CD14-positive monocyte (primary cell): ENCODE data around the gene STK33. TPM values are rescaled to one million over a fixed set of nuclear protein-coding genes. Genes with fewer than 3 reads are reported as not detected.

Source experiments
- DNase-seq, 3 donors: peaks; one replicate each; pipeline ENCODE4 v3.0.0-alpha.2; 2011 to 2022
- H2AFZ ChIP-seq: 2 replicates; pipeline ENCODE4 v1.6.0; 2012; ENCODE audit warnings: mild to moderate bottlenecking, low read depth, low read length, inconsistent platforms; ENCODE audit not compliant: insufficient read depth, poor library complexity, severe bottlenecking
- H3K27ac ChIP-seq, 2 donors: 1 replicate in 1 of 2; 2 replicates in 1 of 2; pipeline ENCODE4 v1.5.1; 2012 to 2013; ENCODE audit warnings: low read length in 2 of 2, control low read depth in 1 of 2, inconsistent platforms in 1 of 2, low read depth in 1 of 2, mild to moderate bottlenecking in 1 of 2
- H3K27me3 ChIP-seq, 2 donors: one replicate each; pipeline versions ENCODE4 v1.6.0 to v1.6.1; 2011 to 2013; ENCODE audit warnings: low read length in 2 of 2; ENCODE audit not compliant: control insufficient read depth in 2 of 2, insufficient read depth in 2 of 2
- H3K36me3 ChIP-seq, 2 donors: replicated peaks in 1 of 2; 1 replicate in 1 of 2; 2 replicates in 1 of 2; pipeline versions ENCODE4 v1.5.1 to v1.6.1; 2012 to 2013; ENCODE audit warnings: low read length in 2 of 2, control low read depth in 1 of 2, inconsistent platforms in 1 of 2, mild to moderate bottlenecking in 1 of 2; ENCODE audit not compliant: insufficient read depth in 2 of 2, control insufficient read depth in 1 of 2
- H3K4me1 ChIP-seq, 2 donors: 1 replicate in 1 of 2; 2 replicates in 1 of 2; pipeline versions ENCODE4 v1.5.1 to v1.6.1; 2012 to 2013; ENCODE audit warnings: low read length in 2 of 2, control low read depth in 1 of 2, inconsistent platforms in 1 of 2, mild to moderate bottlenecking in 1 of 2, moderate library complexity in 1 of 2; ENCODE audit not compliant: insufficient read depth in 2 of 2, control insufficient read depth in 1 of 2
- H3K4me2 ChIP-seq: replicated peaks from 2 replicates; pipeline ENCODE3; 2012; ENCODE audit warnings: low read length, moderate library complexity, mild to moderate bottlenecking; ENCODE audit not compliant: poor library complexity, severe bottlenecking; ENCODE audit errors: extremely low read depth
- H3K4me3 ChIP-seq, 3 experiments: fragments of 200-600 bp in 1 of 3; sonication (generic) in 1 of 3; replicated peaks in 1 of 3; 1 replicate in 2 of 3; 2 replicates in 1 of 3; pipeline ENCODE4 v1.5.1; 2011 to 2013; ENCODE audit warnings: low read length in 3 of 3, mild to moderate bottlenecking in 3 of 3, control low read depth in 2 of 3, low read depth in 2 of 3, inconsistent platforms in 1 of 3, moderate library complexity in 1 of 3
- H3K79me2 ChIP-seq: 2 replicates; pipeline ENCODE4 v1.6.0; 2012; ENCODE audit warnings: mild to moderate bottlenecking, control low read depth, inconsistent platforms, low read length, moderate library complexity; ENCODE audit not compliant: insufficient read depth
- H3K9ac ChIP-seq: 2 replicates; pipeline ENCODE4 v1.6.0; 2017; ENCODE audit warnings: low read length, mild to moderate bottlenecking; ENCODE audit not compliant: insufficient read depth, poor library complexity, severe bottlenecking
- H3K9me3 ChIP-seq, 2 donors: replicated peaks in 1 of 2; 1 replicate in 1 of 2; 2 replicates in 1 of 2; pipeline versions ENCODE4 v1.5.1 to v1.6.1; 2012 to 2013; ENCODE audit warnings: low read length in 2 of 2, control low read depth in 1 of 2; ENCODE audit not compliant: control insufficient read depth in 1 of 2, insufficient read depth in 1 of 2
- H4K20me1 ChIP-seq: 2 replicates; pipeline ENCODE4 v1.6.0; 2012; ENCODE audit warnings: mild to moderate bottlenecking, low read length, control low read depth, moderate library complexity; ENCODE audit not compliant: insufficient read depth
- H3K27ac Mint-ChIP-seq, 7 donors: one replicate each; pipeline ENCODE4 v1.8.0; 2020; ENCODE audit warnings: mild to moderate bottlenecking in 7 of 7, mixed read lengths in 7 of 7, moderate library complexity in 6 of 7, inconsistent platforms in 2 of 7
- H3K27me3 Mint-ChIP-seq, 3 donors: one replicate each; pipeline ENCODE4 v1.8.0; 2021 to 2022; ENCODE audit warnings: low read depth in 3 of 3, mild to moderate bottlenecking in 3 of 3, mixed read lengths in 3 of 3, moderate library complexity in 3 of 3, inconsistent platforms in 1 of 3
- H3K36me3 Mint-ChIP-seq, 2 donors: one replicate each; pipeline ENCODE4 v1.8.0; 2020; ENCODE audit warnings: mixed read lengths in 2 of 2, inconsistent platforms in 1 of 2, mild to moderate bottlenecking in 1 of 2
- H3K4me1 Mint-ChIP-seq: one replicate; pipeline ENCODE4 v1.8.0; 2020; ENCODE audit warnings: mild to moderate bottlenecking, mixed read lengths
- H3K4me3 Mint-ChIP-seq, 2 donors: one replicate each; pipeline ENCODE4 v1.8.0; 2020; ENCODE audit warnings: mild to moderate bottlenecking in 2 of 2, mixed read lengths in 2 of 2, moderate library complexity in 1 of 2
- H3K9me3 Mint-ChIP-seq, 7 donors: one replicate each; pipeline ENCODE4 v1.8.0; 2020 to 2022; ENCODE audit warnings: mixed read lengths in 7 of 7, mild to moderate bottlenecking in 6 of 7, moderate library complexity in 6 of 7, inconsistent platforms in 2 of 7
- WGBS: methylation state at CpG from one replicate; pipeline ENCODE4 v1.1.5; 2013; ENCODE audit warnings: missing lambda C conversion rate; ENCODE audit not compliant: insufficient coverage; 5-methylcytosine and 5-hydroxymethylcytosine counted together
- intact Hi-C, 2 donors: fragments of 100-400 bp; cut with micrococcal nuclease; formaldehyde crosslinking; loops; one replicate each; pipeline versions ENCODE4 v1.15.0 to v1.15.1; 2023
- polyA plus RNA-seq, 3 donors: library from polyadenylated mRNA; depleted of rRNA in 1 of 3; unstranded in 2 of 3; stranded (reverse) in 1 of 3; fragments of 300-500 nt in 2 of 3; fragments of >200 nt in 1 of 3; fragmentation: Illumina TruSeq in 2 of 3; gene quantifications; 1 replicate in 2 of 3; 2 replicates in 1 of 3; pipeline ENCODE4 v1.2.3, GENCODE V29; 2012 to 2021
- TF ChIP-seq, protein P1 (sequence below): fragments of 200-600 bp; IDR thresholded peaks from one replicate; pipeline ENCODE4 v1.8.0; 2022; ENCODE audit warnings: antibody characterized with exemption, mild to moderate bottlenecking

Gene STK33
- polyA plus RNA-seq, 3 donors = not detected

DNA sequence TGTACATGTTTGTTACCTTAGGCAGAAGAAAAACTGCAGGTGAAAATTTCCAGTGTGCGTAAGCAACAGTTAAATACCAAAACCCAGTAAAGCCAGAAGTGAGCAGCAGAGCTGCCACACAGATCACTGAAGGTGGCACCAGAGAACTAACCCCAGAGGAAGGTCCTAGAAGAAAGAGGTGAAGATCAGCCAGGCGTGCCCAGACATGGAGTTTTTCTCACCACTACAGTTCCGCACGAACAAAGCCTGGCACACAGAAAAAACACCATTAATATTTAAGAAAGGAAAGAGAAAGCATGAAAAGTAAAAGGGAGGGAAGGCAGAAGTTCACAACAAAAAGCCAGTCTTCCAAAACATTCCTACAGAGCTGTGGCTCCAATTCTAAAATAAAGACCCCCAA, 60.7 kb downstream of the STK33 start:
- H3K4me3 ChIP-seq = no peak overlapping the region
- no peak overlapping the region for H2AFZ ChIP-seq
- TF ChIP-seq, protein P1, sequence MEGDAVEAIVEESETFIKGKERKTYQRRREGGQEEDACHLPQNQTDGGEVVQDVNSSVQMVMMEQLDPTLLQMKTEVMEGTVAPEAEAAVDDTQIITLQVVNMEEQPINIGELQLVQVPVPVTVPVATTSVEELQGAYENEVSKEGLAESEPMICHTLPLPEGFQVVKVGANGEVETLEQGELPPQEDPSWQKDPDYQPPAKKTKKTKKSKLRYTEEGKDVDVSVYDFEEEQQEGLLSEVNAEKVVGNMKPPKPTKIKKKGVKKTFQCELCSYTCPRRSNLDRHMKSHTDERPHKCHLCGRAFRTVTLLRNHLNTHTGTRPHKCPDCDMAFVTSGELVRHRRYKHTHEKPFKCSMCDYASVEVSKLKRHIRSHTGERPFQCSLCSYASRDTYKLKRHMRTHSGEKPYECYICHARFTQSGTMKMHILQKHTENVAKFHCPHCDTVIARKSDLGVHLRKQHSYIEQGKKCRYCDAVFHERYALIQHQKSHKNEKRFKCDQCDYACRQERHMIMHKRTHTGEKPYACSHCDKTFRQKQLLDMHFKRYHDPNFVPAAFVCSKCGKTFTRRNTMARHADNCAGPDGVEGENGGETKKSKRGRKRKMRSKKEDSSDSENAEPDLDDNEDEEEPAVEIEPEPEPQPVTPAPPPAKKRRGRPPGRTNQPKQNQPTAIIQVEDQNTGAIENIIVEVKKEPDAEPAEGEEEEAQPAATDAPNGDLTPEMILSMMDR = no peak
- H3K4me1 Mint-ChIP-seq = no peaks in the 10 kb centered on the region
- H3K4me3 Mint-ChIP-seq = no peak overlapping the region
- H3K4me2 ChIP-seq = no peak overlapping the region
- no peak overlapping the region for H3K9ac ChIP-seq
- no peaks in the 10 kb centered on the region for H4K20me1 ChIP-seq
- no peaks in the 10 kb centered on the region for H3K79me2 ChIP-seq
- H3K36me3 ChIP-seq = no peaks in the 10 kb centered on the region
- H3K36me3 Mint-ChIP-seq = no peaks in the 10 kb centered on the region
- H3K9me3 Mint-ChIP-seq = peaks cover 0 to 2% (median 0%) of the 10 kb centered on the region in 7 donors
- H3K9me3 ChIP-seq = no peaks in the 10 kb centered on the region
- no peak for DNase-seq
- H3K4me1 ChIP-seq = no peaks in the 10 kb centered on the region
- peaks cover 0 to 2% (median 0%) of the 10 kb centered on the region in 3 donors for H3K27me3 Mint-ChIP-seq
- no peaks in the 10 kb centered on the region for H3K27me3 ChIP-seq
- H3K27ac ChIP-seq = no peak overlapping the region
- intact Hi-C loops = no loop called here
- H3K27ac Mint-ChIP-seq = no peak overlapping the region
- WGBS = 100% methylated on average over 1 of the region's 4 CpGs

DNA sequence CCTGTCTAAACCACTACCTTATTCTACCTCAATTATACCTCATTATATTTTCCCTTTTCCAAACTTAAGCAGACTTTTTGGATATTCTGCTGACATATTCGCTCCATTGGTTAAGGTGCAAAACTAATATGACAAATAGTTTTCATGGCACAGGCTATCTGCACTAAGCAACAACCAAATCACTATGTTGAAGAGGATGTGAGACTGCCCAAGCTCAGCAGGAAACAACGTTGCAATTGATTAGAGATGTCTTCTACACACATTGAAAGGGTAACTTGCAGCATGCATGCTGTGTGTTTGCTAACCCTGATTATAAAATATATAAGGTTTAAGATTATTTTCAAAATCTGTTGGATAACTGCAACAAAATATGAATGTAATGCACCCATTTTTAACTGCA, 61.6 kb downstream of the STK33 start:
- H3K36me3 Mint-ChIP-seq = no peaks in the 10 kb centered on the region
- H3K4me1 Mint-ChIP-seq = no peaks in the 10 kb centered on the region
- H3K27ac Mint-ChIP-seq = no peak overlapping the region
- WGBS = no CpG with 5 or more reads among the region's 2 CpGs
- Histone ChIP-seq H3K27ac (no peak overlapping the region), H3K9me3 (no peaks in the 10 kb centered on the region), H3K36me3 (no peaks in the 10 kb centered on the region), H3K9ac (no peak overlapping the region), H3K4me1 (no peaks in the 10 kb centered on the region), H3K27me3 (no peaks in the 10 kb centered on the region), H3K4me3 (no peak overlapping the region), H4K20me1 (no peaks in the 10 kb centered on the region), H3K4me2 (no peak overlapping the region), H3K79me2 (no peaks in the 10 kb centered on the region), H2AFZ (no peak overlapping the region)
- intact Hi-C loops = no loop called here
- TF ChIP-seq, protein P1 = no peak
- no peak overlapping the region for H3K4me3 Mint-ChIP-seq
- no peak for DNase-seq
- peaks cover 0 to 2% (median 0%) of the 10 kb centered on the region in 7 donors for H3K9me3 Mint-ChIP-seq
- H3K27me3 Mint-ChIP-seq = peaks cover 0 to 2% (median 0%) of the 10 kb centered on the region in 3 donors
